COLO668 (cell line): Measurements from ENCODE around the gene ZNF280A.
"Not testable (repeated sequence)": the region's sequence is repeated elsewhere in the genome, so short reads cannot be mapped to it uniquely, and the experiment has no call there.

Experiments used
- DNase-seq: peaks from one replicate; lab custom pipeline; 2025; ENCODE audit not compliant: unreplicated experiment; lab: John Stamatoyannopoulos, UW

The ZNF280A gene

DNA sequence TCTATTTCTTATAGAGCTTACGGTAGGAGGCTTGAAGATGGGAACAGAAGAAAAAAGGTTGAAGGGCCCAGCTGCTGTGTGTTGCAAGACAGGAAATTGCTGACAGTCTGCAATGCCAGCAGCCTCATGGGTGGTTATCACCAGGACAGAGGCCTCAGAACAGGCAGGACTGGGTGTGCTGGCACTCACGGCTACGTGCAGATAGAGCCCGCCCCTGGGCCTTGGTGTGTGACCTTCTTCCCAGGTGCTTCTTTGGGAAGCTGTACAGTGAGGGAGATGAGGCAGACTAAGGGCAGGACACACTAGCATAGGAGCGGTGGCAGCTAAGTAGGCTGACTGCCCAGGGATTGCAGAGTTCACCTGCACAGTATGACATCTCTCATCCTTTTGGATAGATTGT, 26.4 kb upstream of the ZNF280A start:
- DNase-seq, result no peak

DNA sequence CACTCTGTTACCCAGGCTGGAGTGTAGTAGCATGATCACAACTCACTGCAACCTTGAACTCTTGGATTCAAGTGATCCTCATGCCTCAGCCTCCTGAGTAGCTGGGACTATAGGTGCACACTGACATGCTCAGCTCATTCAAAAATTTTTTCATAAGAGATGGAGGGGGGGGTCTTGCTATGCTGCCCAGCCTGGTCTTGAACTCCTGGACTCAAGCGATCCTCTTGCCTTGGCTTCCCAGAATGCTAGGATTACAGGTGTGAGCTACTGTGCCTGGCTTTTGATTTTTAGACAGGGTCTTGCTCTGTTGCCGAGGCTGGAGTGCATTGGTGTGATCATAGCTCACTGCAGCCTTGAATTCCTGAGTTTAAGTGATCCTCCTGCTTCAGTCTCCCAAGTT, 25.0 kb upstream of the ZNF280A start:
- DNase-seq, result no peak

DNA sequence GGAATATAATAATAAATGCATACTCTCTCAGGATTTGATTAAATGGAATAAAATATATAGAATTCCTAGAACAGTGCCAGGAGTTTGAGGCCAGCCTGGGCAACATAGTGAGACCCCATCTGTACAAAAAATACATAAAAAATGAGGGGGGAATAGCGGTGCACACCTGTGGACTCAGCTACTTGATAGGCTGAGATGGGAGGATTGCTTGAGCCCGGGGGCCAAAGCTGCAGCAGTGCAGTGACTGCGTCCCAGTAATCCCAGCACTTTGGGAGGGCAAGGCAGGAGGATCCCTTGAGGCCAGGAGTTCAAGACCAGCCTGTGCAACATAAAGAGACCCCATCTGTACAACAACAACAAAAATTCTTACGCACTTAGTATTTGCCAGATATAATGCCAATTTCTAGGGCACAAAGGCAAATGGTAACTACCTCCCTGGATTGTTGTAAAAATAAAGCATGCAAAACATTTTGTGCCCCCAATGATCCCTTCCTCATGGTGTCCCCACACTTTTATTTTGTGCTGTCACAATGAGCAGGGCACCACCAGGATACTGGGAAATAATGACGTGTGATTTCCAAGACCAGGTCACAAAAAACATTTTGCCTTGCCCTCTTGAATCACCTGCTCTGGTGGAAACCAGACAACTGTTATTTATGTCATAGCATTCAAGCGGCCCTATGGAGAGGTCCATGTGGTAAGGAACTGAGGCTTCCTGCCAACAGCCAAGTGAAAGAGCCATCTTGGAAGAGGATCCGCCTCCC, 18.3 kb upstream of the ZNF280A start:
- DNase-seq, result no peak

DNA sequence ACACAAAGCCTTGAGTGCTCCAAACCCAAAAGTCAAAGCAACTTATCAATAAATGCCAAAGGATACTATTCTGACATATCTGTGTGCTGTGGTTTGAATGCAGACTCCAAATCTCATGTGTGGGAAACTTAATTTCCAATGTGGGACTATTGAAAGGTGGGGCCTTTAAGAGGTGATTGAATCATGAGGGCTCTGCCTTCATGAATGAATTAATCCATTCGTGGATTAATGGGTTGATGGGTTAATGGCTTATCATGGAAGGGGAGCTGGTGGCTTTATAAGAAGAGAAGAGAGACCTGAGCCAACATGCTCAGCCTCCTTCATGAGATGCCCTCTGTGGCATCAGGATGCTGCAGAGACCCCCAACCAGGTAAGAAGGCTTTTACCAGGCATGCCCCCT, 16.8 kb upstream of the ZNF280A start:
- DNase-seq, result no peak

DNA sequence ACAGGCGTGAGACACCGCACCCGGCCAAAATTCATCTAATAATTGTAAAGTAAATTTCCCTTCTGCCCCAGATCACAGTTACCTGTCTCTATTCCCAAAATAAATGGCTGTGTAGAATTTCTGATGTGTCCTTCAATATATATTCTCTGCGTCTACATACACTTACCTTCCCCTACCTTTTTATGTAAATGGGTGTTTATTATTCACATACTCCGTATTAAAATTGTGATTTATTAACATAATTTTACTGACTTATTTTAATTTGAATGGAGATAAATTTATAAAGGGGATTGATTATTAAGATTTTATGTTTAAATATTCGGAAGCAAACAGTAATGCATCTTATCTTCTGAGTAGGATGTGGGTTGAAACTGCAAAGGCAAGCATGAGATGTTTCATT, 16.4 kb upstream of the ZNF280A start:
- no peak for DNase-seq

DNA sequence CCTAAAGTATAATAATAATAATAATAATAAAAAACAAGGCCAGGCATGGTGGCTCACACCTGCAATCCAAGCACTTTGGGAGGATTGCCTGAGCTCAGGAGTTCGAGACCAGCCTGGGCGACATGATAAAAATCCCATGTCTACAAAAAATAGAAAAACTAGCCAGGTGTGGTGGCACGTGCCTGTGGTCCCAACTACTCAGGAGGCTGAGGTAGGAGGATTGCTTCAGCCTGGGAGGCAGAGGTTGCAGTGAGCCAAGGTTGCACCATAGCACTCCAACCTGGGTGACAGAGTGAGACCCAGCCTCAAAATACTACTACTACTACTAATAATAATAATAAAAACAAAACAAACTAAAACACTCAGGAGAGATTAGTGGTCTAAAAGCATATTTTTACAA, 15.6 kb upstream of the ZNF280A start:
- DNase-seq, result no peak

DNA sequence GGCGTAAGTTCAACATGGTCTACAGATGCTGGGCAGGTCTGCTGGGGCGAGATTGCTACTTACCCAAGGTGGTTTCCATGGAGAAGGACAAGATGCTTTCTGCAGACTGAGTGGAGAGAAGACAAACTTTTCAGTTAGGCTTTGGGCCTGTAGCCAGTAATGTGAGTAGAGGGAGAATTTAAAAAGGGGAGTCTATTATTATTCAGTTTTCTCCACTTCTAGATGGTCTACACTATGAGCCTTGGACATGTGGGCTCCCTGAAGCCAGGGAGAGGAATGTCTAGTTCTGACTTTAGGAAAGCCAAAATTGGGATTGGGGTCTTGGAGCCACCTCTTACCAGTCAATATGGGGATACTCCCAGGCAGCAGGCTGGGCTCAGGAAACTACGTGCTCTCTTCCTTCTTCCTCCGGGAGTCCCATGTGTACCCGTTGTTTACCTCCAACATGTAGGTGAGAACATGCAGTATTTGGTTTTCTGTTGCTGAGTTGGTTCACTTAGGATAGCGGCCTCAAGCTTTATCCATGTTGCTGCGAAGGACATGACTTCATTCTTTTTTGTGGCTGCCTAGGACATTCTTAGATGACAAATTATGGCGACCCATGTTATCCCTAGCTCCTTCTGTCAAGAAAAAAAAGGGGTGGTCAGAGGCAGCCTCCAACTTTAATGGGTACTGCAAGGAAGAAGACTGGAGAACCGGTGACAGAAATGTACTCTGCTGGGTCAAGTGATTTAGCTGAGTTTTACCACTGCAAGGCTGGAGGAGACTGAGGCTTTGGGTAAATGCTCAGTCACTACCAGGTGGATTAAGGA, 14.7 kb upstream of the ZNF280A start:
- DNase-seq, result no peak

DNA sequence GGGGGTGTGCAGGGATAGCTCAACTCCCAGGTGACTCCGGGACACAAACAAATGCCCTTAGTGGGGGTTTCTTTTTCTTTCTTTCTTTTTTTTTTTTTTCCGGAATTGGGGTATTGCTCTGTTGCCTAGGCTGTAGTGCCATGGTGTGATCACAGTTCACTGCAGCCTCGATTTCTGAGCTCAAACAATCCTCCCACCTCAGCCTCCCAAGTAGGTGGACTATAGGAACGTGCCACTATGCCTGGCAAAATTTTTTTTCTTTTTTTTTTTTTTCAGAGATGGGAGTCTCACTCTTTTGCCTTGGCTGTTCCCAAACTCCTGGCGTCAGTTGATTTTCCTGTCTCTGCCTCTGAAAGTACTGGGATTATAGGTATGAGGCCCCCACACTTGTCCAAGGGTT, 13.8 kb upstream of the ZNF280A start:
- no peak for DNase-seq

DNA sequence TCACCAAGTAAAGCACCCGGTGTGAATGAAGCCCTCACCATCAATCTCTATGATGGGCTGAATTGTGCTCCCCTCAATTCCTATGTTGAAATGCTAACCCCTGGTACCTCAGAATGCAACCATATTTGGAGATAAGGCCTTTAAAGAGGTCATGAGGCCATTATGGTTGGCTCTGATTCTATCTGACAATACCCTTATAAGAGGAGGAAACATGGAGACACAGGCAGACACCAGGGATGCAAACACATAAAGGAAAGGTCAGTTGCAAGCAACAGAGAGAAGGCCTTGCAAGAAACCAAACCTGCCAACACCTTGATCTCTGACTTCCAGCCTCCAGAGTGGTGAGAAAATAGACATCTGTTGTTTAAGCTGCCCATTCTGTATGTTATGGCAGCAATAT, 13.3 kb upstream of the ZNF280A start:
- DNase-seq, result no peak

DNA sequence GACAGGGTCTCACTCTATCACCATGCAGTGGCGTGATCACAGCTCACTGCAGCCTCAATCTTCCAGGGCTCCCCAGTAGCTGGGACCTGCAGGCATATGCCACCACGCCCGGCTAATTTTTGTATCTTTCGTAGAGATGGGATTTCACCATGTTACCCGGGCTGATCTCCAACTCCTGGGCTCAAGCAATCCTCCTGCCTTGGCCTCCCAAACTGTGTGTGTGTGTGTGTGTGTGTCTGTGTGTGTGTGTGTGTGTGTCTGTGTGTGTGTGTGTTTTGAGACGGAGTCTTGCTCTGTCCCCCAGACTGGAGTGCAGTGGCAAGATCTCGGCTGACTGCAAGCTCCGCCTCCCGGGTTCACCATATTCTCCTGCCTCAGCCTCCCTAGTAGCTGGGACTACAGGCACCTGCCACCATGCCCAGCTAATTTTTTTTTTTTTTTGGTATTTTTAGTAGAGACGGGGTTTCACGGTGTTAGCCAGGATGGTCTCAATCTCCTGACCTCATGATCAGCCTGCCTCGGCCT, 12.5 kb upstream of the ZNF280A start:
- DNase-seq, result not testable (repeated sequence)

DNA sequence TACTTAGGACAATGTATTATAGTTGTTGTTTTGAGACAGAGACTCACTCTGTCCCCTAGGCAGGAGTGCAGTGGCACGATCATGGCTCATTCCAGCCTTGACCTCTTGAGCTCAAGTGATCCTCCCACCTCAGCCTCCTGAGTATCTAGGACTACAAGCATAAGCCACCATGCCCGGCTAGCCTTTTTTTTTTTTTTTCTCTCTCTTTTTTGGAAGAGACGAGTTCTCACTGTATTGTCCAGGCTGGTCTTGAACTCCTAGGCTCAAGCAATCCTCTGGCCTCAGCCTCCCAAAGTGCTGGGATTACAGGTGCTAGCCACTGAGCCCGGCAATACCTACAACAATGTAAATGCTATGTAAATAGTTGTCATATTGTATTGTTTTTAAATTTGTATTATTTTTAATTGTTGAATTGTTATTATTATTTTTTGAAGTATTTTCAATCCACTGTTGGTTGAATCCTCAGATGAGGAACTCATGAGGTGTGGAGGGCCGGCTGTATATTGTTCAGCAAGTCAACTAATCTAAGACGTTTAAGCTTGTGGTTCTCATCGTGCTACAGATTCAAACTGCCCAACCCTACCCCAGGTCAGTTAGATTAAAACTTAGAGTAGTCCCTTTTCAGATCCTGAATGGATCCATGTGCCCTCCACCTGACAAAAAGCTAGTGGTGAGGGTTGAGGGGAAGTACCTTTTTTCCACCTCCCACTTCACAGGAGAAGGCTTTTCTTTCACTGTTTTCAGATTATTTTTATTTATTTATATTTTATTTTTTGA, 11.9 kb upstream of the ZNF280A start:
- DNase-seq, result no peak

DNA sequence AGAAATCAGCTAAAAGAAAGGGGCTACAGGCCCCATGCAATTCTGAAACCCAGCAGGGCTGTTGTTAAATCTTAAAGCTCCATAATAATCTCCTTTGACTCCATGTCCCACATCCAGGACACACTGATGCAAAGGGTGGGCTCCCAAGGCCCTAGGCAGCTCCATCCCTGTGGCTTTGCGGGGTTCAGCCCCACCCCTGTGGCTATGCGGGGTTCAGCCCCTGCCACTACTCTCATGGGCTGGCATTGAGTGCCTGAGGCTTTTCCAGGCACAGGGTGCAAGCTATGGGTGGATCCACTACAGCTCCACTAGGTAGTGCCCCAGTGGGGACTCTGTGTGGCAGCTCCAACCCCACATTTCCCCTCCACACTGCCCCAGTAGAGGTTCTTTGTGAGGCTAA, 8.7 kb upstream of the ZNF280A start:
- DNase-seq, result no peak

DNA sequence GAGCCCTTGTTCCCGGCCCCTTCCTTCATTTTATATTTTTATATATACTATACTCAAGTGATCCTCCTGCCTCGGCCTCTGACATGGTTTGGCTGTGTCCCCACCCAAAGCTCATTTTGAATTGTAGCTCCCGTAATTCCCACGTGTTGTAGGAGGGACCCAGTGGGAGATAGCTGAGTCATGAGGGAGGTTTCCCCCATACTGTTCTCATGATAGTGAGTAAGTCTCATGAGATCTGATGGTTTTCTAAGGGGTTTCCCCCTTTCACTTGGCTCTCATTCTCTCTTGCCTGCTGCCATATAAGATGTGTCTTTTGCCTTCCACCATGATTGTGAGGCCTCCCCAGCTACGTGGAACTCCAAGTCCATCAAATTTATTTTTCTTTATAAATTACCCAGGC, 7.2 kb upstream of the ZNF280A start:
- no peak for DNase-seq

DNA sequence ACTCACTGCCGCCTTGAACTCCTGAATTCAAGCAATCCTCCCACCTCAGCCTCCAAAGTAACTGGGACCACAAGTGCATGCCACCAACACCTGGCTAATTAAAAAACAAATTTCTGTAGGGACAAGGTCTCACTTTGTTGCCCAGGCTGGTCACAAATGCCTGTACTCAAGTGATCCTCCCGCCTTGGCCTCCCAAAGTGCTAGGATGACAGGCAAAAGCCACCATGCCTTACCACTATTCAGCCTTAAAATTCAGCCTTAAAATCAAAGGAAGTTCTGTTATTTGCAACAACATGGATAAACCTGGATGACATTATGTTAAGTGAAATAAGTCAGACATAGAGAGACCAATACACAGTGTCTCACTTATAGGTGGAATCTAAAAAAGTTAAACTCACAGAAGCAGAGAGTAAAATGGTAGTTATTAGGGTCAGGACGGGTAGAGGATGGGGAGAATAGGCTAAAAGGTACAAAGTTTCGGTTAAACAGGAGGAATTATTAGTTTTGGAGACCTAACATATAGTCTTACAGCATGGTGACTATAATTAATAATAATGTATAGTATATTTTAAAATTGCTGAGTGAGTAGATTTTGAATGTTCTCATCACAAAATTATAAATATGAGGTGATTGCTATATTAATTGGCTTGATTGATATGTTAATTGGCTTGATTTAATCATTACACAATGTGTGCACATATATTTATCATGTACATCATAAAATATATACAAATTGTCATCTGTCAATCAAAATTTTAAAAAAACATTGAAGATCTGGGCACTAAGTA, 6.2 kb upstream of the ZNF280A start:
- DNase-seq, result no peak

DNA sequence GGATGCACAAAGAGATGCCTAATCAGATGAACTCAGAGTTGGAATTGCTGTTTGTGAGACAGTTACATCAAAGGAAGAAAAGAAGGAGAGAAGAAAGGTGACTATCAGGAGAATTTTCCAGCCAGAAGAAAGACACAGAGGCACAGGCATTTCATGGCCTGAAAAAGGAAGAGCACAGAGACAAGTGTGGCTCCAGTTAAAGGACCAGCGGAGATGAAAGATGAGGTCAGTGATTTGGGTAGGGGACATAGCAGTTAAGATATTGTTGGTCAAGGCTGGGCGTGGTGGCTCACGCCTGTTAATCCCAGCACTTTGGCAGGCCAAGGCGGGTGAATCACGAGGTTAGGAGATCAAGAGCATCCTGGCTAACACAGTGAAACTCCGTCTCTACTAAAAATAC, 3.4 kb upstream of the ZNF280A start:
- no peak for DNase-seq

DNA sequence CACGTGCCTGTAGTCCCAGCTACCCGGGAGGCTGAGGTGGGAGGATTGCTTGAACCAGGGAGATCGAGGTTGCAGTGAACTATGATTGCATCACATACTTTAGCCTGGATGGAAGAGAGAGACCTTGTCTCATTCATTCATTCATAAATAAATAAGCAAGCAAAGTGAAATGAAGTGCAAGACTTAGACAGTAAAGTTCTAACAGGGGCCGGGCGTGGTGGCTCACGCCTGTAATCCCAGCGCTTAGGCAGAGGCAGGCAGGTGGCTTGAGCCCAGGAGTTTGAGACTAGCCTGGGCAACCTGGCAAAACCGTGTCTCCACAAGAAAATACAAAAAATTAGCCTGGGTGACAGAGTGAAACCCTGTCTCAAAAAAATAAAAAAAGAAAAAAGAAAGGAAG, 1.6 kb upstream of the ZNF280A start:
- no peak for DNase-seq

DNA sequence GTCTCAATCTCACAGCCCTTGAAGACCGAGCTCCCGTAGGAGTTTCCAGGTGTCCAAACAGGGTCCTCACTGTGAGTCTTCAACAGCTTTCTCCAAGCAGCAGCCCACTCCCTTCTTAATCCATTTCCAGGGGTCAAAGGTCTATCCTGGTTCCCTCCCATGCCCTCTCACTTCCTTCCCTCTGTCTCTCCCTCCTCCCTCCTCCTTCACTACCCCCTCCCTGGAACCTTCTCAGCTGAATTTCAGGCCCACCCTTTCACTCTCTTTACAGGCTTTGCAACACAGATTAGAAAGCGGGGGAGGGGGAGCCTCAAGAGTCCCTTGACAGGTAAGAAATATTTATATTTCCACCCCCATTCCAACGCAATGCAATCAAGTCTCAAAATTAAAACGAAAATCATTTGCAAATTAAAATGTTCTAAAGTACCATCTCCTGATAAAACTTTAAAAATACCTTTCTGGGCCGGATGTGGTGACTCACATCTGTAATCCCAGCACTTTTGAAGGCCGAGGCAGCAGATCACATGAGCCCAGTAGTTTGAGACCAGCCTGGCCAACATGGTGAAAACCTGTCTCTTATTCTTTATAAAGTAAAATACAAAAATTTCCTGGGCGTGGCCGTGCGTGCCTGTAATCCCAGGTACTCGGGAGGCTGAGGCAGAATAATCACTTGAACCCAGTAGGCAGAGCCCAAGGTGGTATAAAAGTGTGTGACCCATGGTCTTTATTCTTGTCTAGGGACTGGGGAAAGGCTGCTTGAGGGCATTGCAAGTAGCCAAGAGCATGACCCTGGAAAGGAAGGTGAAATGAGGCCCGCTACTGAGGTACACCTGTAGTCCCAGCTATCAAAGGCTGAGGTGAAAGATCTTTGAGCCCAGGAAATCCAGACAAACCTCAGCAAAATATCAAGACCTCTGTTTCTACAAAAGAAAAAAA, 865 bp upstream of the ZNF280A start:
- no peak for DNase-seq

DNA sequence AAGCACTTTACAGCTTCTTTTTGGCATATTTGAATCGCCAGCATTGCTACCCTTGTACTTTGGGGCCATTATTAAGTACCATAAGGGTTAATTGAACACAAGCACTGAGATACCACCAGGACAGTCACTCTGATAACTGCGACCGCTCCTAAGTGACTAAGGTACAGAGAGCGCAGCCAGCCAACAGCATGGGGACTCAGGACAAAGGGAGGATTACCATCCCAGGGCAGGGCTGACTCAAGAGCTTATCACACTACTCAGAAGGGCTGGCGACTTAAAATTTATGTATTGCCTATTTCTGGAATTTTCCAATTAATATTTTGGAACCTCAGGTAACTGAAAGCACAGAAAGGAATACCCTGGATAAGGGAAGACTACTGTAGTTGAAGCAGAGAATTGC, 479 bp downstream of the ZNF280A start:
- DNase-seq, result no peak

DNA sequence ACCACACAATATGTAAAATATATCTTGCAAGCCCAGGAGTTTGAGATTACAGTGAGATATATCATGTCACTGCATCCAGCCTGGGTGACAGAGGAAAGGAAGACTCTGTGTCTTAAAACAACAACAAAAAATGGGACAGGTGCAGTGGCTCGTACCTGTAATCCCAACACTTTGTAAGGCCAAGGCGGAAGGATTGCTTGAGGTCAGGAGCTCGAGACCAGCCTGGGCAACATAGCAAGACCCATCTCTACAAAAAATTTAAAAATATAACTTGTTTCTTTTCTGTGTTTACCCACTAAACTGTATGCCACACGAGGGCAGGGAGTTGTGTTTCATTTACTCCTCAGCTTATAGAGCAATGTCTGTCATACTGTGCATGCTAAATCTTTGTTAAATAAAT, 3.1 kb downstream of the ZNF280A start:
- no peak for DNase-seq

DNA sequence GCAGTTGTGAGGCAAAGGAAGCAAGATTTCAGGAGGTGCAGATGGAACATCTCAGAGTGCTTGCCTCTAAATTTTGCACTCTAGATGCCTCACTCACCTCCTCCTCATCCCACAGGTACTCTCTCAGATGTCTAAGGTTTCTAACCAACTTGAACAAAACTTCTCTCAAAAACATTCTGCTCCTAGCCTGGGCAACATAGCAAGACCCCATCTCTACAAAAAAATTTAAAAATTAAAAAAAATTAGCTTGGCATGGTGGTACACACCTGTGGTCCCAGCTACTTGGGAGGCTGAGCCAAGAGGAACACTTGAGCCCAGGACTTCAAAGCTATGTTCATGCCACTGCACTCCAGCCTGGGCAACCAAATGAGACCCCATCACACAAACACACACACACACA, 4.2 kb downstream of the ZNF280A start:
- no peak for DNase-seq
